GM12892 (cell line): ENCODE data around the gene RNF207.

ENCODE experiments used
- POLR2AphosphoS5 ChIP-seq: IDR thresholded peaks from 2 replicates; pipeline ENCODE4 v1.6.1; 2011; ENCODE audit warnings: low read depth, low read length, control low read depth
- TAF1 ChIP-seq: IDR thresholded peaks from 2 replicates; pipeline ENCODE4 v1.6.1; 2011; ENCODE audit warnings: low read depth, mild to moderate bottlenecking, control low read depth, low read length, borderline replicate concordance

DNA sequence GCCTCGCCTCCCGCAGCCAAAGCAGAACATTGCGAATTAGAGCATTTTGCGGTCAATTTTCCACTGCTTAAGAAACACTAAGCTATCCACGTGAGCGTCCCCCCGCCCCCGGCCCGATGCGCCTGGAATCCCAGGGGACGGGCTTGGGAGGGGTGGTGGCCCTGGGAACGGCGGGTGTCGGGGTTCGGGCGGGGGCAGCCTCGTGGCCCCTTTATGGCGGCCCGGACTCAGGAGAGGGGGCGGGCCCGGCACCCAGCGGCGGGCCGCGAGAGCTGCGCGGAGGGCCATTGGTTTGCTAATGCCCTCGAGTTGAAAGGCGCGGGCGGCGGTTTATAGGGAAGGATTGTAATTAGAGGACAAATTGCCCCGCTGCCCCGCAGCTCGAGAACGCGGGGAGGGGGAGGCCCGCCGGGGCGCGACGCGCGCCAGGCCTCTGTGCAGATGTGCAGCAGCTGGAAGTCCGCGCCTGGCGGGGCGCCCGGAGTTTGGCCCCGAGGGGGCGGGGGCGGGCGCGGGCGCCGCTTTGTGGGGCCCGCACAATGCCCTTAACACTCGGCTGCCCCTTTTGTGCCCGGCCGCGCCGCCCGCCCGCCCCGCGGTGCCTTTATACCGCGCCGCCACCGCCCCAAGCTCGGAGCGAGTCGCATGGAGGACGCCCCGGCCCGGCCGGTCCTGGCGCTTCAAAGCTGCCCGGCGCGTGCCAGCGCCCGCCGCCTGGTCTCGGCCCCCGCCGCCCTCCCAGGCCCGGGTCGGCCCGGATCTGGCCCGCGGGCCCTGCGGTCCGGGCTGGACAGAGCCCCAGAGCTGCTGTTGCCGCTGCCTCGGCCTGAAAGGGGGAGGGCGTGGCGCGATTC lies 36.2 kb downstream of the RNF207 start:
- no peak for TF ChIP-seq POLR2AphosphoS5
- TF ChIP-seq TAF1: no peak
